A549 (cell line): ENCODE results near the gene ADAP1. TPM values are rescaled to one million over a fixed set of nuclear protein-coding genes. Genes with fewer than 3 reads are reported as not detected.

Experiments
- ATAC-seq, 2 experiments: fragments of 200-7000 bp in 1 of 2; fragments of >200 bp in 1 of 2; cut with Nextera tagmentation in 1 of 2; cut with Tn5 transposase in 1 of 2; 3 replicates each; pipeline versions ENCODE4 v1.8.0 to v1.9.1; 2018 to 2020; ENCODE audit warnings: mild to moderate bottlenecking in 1 of 2, moderate library complexity in 1 of 2
- CTCF ChIA-PET: fragments of 300-600 bp; sonication (Branson Sonifier 250); formaldehyde crosslinking; extraction: SDS; loops from one replicate; lab custom pipeline; 2021; ENCODE audit warnings: antibody characterized with exemption, inconsistent platforms; lab: Yijun Ruan, JAX
- POLR2A ChIA-PET: fragments of 350-600 bp; formaldehyde crosslinking; extraction: SDS; loops from one replicate; lab custom pipeline; 2021; ENCODE audit warnings: antibody characterized with exemption, inconsistent platforms; lab: Yijun Ruan, JAX
- DNase-seq, 2 experiments: peaks; one replicate each; pipeline versions ENCODE4 v3.0.0 to v3.0.0-alpha.2; 2011 to 2016; ENCODE audit warnings: low read depth in 1 of 2, low spot score in 1 of 2
- FAIRE-seq: peaks from 2 replicates; lab custom pipeline; 2011; peaks lifted over from hg19 to GRCh38; lab: Jason Lieb, UNC
- H3K27ac ChIP-seq, 2 experiments: fragments of >200 bp; sonication (Bioruptor Twin); formaldehyde crosslinking; 3 replicates each; pipeline ENCODE4 v1.5.1; 2016 to 2017
- H3K4me1 ChIP-seq: fragments of >200 bp; sonication (Bioruptor Twin); formaldehyde crosslinking; 3 replicates; pipeline ENCODE4 v1.6.1; 2016
- H3K4me2 ChIP-seq: fragments of >200 bp; sonication (Bioruptor Twin); formaldehyde crosslinking; 3 replicates; pipeline ENCODE4 v1.6.1; 2016
- H3K4me3 ChIP-seq: fragments of >200 bp; sonication (Bioruptor Twin); formaldehyde crosslinking; 3 replicates; pipeline ENCODE4 v1.5.1; 2016
- H3K9me3 ChIP-seq: fragments of >200 bp; sonication (Bioruptor Twin); formaldehyde crosslinking; 3 replicates; pipeline ENCODE4 v1.6.1; 2016
- BHLHE40 ChIP-seq: IDR thresholded peaks from 2 replicates; pipeline ENCODE4 v1.6.1; 2012; ENCODE audit warnings: low read depth, low read length, inconsistent platforms
- CBX2 ChIP-seq: fragments of 200-600 bp; sonication (generic); IDR thresholded peaks from 2 replicates; pipeline ENCODE4 v1.6.1; 2016; ENCODE audit warnings: low read depth, mild to moderate bottlenecking, borderline replicate concordance
- EHF ChIP-seq: fragments of 250-450 bp; sonication (Bioruptor Pico); IDR thresholded peaks from 2 replicates; pipeline ENCODE4 v1.5.0; 2020; ENCODE audit warnings: mild to moderate bottlenecking
- EHMT2 ChIP-seq: fragments of 200-600 bp; sonication (generic); IDR thresholded peaks from 2 replicates; pipeline ENCODE4 v1.6.1; 2016; ENCODE audit warnings: antibody characterized with exemption, low read depth, mild to moderate bottlenecking, moderate library complexity
- ESRRA ChIP-seq: fragments of 150-350 bp; IDR thresholded peaks from 2 replicates; pipeline ENCODE4 v1.6.1; 2014; ENCODE audit warnings: mild to moderate bottlenecking, low read length, borderline replicate concordance
- FOSB ChIP-seq: fragments of 250-450 bp; sonication (Bioruptor Pico); IDR thresholded peaks from 2 replicates; pipeline ENCODE4 v1.5.0; 2020; ENCODE audit warnings: mild to moderate bottlenecking, moderate library complexity
- GATA3 ChIP-seq: IDR thresholded peaks from 2 replicates; pipeline ENCODE4 v1.6.1; 2012; ENCODE audit warnings: borderline replicate concordance
- HDAC2 ChIP-seq: fragments of 200-600 bp; sonication (generic); IDR thresholded peaks from 2 replicates; pipeline ENCODE4 v1.6.1; 2016
- KDM5A ChIP-seq: fragments of 200-600 bp; sonication (generic); IDR thresholded peaks from 2 replicates; pipeline ENCODE4 v1.6.1; 2016; ENCODE audit warnings: antibody characterized with exemption, mild to moderate bottlenecking
- MAFK ChIP-seq: fragments of 450-650 bp; IDR thresholded peaks from 2 replicates; pipeline ENCODE4 v1.6.1; 2014; ENCODE audit not compliant: partially characterized antibody
- MAZ ChIP-seq: fragments of 150-350 bp; IDR thresholded peaks from 2 replicates; pipeline ENCODE4 v1.6.1; 2014; ENCODE audit warnings: antibody characterized with exemption, low read depth, low read length, borderline replicate concordance
- POLR2AphosphoS2 ChIP-seq: conservative IDR thresholded peaks from 2 replicates; pipeline ENCODE4 v1.6.1; 2012; ENCODE audit warnings: low read length, improper control_type of control experiment, inconsistent platforms
- RAD21 ChIP-seq, 2 experiments: fragments of >200 bp in 1 of 2; sonication (Bioruptor Twin) in 1 of 2; formaldehyde crosslinking in 1 of 2; IDR thresholded peaks in 1 of 2; conservative IDR thresholded peaks in 1 of 2; 2 replicates in 1 of 2; 3 replicates in 1 of 2; pipeline ENCODE4 v1.6.1; 2012 to 2018; ENCODE audit warnings: inconsistent platforms in 1 of 2
- RARB ChIP-seq: fragments of 250-450 bp; sonication (Bioruptor Pico); IDR thresholded peaks from 2 replicates; pipeline ENCODE4 v1.8.0; 2021; ENCODE audit warnings: mild to moderate bottlenecking, moderate library complexity
- SMC3 ChIP-seq: fragments of >200 bp; sonication (Bioruptor Twin); formaldehyde crosslinking; IDR thresholded peaks from 3 replicates; pipeline ENCODE4 v1.6.1; 2018; ENCODE audit warnings: inconsistent platforms
- SREBF2 ChIP-seq: fragments of 450-650 bp; IDR thresholded peaks from 2 replicates; pipeline ENCODE4 v1.6.1; 2014; ENCODE audit warnings: mild to moderate bottlenecking, moderate library complexity
- TP53 ChIP-seq: fragments of 250-450 bp; sonication (Bioruptor Pico); IDR thresholded peaks from 2 replicates; pipeline ENCODE4 v1.5.0; 2021; ENCODE audit warnings: mild to moderate bottlenecking, moderate library complexity
- ZC3H11A ChIP-seq: fragments of 450-650 bp; IDR thresholded peaks from 2 replicates; pipeline ENCODE4 v1.6.1; 2014; ENCODE audit warnings: antibody characterized with exemption, mild to moderate bottlenecking
- ZNF302 ChIP-seq: fragments of 250-450 bp; sonication (Bioruptor Pico); IDR thresholded peaks from 2 replicates; pipeline ENCODE4 v1.9.0; 2021; ENCODE audit warnings: inconsistent platforms, mild to moderate bottlenecking, moderate library complexity
- ZSCAN20 ChIP-seq: fragments of 250-450 bp; sonication (Bioruptor Pico); IDR thresholded peaks from 2 replicates; pipeline ENCODE4 v1.8.0; 2022; ENCODE audit warnings: mild to moderate bottlenecking, moderate library complexity
- WGBS: methylation state at CpG from one replicate; pipeline ENCODE4 v1.1.6; 2017; ENCODE audit errors: missing lambda C conversion rate; 5-methylcytosine and 5-hydroxymethylcytosine counted together
- polyA plus RNA-seq, 4 experiments: library from polyadenylated mRNA; depleted of rRNA in 3 of 4; stranded (reverse); fragments of >200 nt; fragmentation: RNase III in 1 of 4; extraction: RNeasy Plus Mini Kit Qiagen cat#74134 plus additional on column Dnase treatment in 1 of 4; gene quantifications; 2 replicates in 3 of 4; 3 replicates in 1 of 4; pipeline ENCODE4 v1.2.3, GENCODE V29; 2011 to 2017
- TF ChIP-seq, protein P1 (sequence below): fragments of 150-350 bp; IDR thresholded peaks from 2 replicates; pipeline ENCODE4 v1.6.1; 2014; ENCODE audit warnings: low read depth, mild to moderate bottlenecking, low read length
- TF ChIP-seq, protein P2 (sequence below): fragments of 250-450 bp; sonication (Bioruptor Pico); IDR thresholded peaks from 2 replicates; pipeline ENCODE4 v1.5.0; 2021; ENCODE audit warnings: mild to moderate bottlenecking, moderate library complexity, borderline replicate concordance
- TF ChIP-seq, protein P3 (sequence below): fragments of >200 bp; sonication (Bioruptor Twin); formaldehyde crosslinking; IDR thresholded peaks from 3 replicates; pipeline ENCODE4 v1.5.1; 2016
- TF ChIP-seq, protein P4 (sequence below): IDR thresholded peaks from 2 replicates; pipeline ENCODE4 v1.6.1; 2012; ENCODE audit warnings: low read depth, borderline replicate concordance
- TF ChIP-seq, protein P5 (sequence below): fragments of 200-600 bp; sonication (generic); IDR thresholded peaks from 2 replicates; pipeline ENCODE4 v1.6.1; 2016; ENCODE audit warnings: antibody characterized with exemption, mild to moderate bottlenecking, moderate library complexity

ADAP1 gene
- polyA plus RNA-seq, 2 of the 4 experiments (the other 2 are of a cell fraction): 1.7 to 2.5 TPM

DNA sequence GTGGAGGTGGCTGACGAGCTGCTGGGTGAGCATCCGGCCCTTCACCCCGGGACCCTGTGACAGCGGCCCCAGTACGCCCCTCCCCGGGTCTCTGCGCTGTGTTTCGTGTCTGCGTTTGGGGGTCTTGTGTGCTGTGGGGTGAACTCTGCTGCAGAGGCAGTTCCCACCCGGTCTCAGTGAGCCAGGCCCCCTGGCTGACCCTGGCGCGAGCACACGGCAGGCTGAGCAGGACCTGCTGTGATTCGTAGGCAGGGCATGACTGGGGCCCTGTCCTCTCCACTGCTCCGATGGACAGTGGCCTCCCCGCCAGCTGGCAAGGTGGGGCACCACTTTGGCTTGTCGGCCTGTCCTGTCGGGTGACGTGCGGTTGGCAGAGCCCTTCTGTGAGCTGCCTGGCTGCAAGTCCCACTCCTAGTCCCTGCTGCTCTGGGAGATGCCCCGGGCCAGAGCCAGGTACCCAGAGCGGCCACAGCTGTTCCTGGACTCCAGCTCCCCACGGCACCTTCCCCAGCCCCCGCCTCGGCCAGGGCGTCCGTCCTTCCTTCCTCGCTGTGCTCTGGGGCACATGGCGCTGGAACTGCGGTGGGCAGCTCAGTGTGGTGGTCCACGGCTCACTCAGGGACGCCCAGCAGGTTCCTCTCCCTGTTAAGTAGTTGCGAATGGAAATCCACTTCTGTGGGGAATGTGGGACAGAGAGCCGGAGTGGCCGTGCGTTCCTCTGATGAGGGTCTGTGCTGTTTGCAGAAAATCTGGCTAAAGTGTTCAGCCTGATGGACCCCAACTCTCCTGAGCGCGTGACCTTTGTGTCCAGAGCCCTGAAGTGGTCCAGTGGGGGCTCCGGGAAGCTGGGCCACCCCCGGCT lies 67.6 kb downstream of the ADAP1 start (continued):
- TF ChIP-seq MAFK: no peak
- TF ChIP-seq TP53 (CRISPR knock-in tag): no peak
- TF ChIP-seq EHF (CRISPR knock-in tag): no peak
- TF ChIP-seq POLR2AphosphoS2: no peak
- no peak for TF ChIP-seq MAZ

DNA sequence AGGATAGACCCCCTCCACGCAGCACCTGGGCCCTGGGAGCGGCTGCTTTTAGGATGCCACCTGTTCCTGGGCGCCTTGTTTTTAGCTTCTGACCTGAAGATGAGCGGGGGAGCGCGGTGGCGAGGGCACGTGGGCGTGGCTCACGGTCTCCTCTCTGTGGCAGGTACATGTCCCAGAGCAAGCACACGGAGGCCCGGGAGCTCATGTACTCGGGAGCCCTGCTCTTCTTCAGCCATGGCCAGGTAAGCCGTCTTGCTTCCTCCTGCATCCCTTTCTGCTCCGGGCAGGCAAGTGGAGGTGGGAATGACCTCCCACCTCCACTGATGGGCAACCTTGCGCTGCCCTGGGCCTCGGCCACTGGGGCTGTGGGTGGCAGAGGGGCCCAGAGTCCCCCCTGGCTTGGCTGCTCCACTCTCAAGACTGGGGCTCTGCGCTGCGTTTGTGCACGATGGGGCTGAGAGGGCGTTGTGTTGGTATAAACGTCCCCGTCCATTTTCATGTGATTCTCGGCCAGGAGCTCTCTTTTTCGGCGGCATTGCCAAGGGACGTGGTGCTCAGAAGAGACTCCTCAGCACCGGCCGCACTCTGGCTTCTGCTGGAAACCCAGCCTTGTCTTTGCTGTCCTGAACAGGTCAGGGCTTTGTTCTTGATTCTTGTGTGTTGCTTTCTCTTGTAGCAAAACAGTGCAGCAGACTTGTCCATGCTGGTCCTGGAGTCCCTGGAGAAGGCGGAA lies 68.4 kb downstream of the ADAP1 start:
- Histone ChIP-seq H3K9me3 (no peaks in the 10 kb centered on the region), H3K27ac (no peak overlapping the region), H3K4me2 (no peak overlapping the region), H3K4me1 (no peaks in the 10 kb centered on the region), H3K4me3 (no peak overlapping the region)
- WGBS: 90% methylated on average over 29 of the region's 30 CpGs
- no peak for ATAC-seq
- POLR2A ChIA-PET: no interaction called here
- TF ChIP-seq ZC3H11A (no peak), RAD21 (conservative IDR thresholded peaks at IDR 0.05 in 1 of 2, IDR thresholded peaks at IDR 0.05 in 1 of 2) (no peak), SMC3 (no peak), ZSCAN20 (CRISPR knock-in tag) (no peak), EHMT2 (no peak), GATA3 (no peak), RARB (CRISPR knock-in tag) (no peak), FOSB (CRISPR knock-in tag) (no peak), KDM5A (no peak), BHLHE40 (no peak), ZNF302 (CRISPR knock-in tag) (no peak), CBX2 (no peak), HDAC2 (no peak), SREBF2 (no peak), ESRRA (no peak)
- TF ChIP-seq, protein P1, sequence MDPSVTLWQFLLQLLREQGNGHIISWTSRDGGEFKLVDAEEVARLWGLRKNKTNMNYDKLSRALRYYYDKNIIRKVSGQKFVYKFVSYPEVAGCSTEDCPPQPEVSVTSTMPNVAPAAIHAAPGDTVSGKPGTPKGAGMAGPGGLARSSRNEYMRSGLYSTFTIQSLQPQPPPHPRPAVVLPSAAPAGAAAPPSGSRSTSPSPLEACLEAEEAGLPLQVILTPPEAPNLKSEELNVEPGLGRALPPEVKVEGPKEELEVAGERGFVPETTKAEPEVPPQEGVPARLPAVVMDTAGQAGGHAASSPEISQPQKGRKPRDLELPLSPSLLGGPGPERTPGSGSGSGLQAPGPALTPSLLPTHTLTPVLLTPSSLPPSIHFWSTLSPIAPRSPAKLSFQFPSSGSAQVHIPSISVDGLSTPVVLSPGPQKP: no peak
- TF ChIP-seq, protein P2, sequence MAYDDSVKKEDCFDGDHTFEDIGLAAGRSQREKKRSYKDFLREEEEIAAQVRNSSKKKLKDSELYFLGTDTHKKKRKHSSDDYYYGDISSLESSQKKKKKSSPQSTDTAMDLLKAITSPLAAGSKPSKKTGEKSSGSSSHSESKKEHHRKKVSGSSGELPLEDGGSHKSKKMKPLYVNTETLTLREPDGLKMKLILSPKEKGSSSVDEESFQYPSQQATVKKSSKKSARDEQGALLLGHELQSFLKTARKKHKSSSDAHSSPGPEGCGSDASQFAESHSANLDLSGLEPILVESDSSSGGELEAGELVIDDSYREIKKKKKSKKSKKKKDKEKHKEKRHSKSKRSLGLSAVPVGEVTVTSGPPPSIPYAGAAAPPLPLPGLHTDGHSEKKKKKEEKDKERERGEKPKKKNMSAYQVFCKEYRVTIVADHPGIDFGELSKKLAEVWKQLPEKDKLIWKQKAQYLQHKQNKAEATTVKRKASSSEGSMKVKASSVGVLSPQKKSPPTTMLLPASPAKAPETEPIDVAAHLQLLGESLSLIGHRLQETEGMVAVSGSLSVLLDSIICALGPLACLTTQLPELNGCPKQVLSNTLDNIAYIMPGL: no peak
- TF ChIP-seq, protein P3, sequence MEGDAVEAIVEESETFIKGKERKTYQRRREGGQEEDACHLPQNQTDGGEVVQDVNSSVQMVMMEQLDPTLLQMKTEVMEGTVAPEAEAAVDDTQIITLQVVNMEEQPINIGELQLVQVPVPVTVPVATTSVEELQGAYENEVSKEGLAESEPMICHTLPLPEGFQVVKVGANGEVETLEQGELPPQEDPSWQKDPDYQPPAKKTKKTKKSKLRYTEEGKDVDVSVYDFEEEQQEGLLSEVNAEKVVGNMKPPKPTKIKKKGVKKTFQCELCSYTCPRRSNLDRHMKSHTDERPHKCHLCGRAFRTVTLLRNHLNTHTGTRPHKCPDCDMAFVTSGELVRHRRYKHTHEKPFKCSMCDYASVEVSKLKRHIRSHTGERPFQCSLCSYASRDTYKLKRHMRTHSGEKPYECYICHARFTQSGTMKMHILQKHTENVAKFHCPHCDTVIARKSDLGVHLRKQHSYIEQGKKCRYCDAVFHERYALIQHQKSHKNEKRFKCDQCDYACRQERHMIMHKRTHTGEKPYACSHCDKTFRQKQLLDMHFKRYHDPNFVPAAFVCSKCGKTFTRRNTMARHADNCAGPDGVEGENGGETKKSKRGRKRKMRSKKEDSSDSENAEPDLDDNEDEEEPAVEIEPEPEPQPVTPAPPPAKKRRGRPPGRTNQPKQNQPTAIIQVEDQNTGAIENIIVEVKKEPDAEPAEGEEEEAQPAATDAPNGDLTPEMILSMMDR: no peak
- TF ChIP-seq, protein P4, sequence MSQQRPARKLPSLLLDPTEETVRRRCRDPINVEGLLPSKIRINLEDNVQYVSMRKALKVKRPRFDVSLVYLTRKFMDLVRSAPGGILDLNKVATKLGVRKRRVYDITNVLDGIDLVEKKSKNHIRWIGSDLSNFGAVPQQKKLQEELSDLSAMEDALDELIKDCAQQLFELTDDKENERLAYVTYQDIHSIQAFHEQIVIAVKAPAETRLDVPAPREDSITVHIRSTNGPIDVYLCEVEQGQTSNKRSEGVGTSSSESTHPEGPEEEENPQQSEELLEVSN: no peak
- TF ChIP-seq, protein P5, sequence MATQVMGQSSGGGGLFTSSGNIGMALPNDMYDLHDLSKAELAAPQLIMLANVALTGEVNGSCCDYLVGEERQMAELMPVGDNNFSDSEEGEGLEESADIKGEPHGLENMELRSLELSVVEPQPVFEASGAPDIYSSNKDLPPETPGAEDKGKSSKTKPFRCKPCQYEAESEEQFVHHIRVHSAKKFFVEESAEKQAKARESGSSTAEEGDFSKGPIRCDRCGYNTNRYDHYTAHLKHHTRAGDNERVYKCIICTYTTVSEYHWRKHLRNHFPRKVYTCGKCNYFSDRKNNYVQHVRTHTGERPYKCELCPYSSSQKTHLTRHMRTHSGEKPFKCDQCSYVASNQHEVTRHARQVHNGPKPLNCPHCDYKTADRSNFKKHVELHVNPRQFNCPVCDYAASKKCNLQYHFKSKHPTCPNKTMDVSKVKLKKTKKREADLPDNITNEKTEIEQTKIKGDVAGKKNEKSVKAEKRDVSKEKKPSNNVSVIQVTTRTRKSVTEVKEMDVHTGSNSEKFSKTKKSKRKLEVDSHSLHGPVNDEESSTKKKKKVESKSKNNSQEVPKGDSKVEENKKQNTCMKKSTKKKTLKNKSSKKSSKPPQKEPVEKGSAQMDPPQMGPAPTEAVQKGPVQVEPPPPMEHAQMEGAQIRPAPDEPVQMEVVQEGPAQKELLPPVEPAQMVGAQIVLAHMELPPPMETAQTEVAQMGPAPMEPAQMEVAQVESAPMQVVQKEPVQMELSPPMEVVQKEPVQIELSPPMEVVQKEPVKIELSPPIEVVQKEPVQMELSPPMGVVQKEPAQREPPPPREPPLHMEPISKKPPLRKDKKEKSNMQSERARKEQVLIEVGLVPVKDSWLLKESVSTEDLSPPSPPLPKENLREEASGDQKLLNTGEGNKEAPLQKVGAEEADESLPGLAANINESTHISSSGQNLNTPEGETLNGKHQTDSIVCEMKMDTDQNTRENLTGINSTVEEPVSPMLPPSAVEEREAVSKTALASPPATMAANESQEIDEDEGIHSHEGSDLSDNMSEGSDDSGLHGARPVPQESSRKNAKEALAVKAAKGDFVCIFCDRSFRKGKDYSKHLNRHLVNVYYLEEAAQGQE: no peak
- no peak for FAIRE-seq
- CTCF ChIA-PET: interaction anchor here (0.8 to 1.5 kb wide), 6 partner anchors 12 to 564 kb away, joined by 3 to 7 read pairs (median 4); no protein-coding TSS in a partner anchor
- DNase-seq: no peak
